Skeletal muscle tissue (tissue), 4 donors: ENCODE results near the gene VAT1L. TPM values are rescaled to one million over a fixed set of nuclear protein-coding genes. Genes with fewer than 3 reads are reported as not detected.

Source experiments
- H3K27ac ChIP-seq: one replicate; pipeline ENCODE4 v1.7.0; 2013; ENCODE audit warnings: mild to moderate bottlenecking, low read depth, low read length, inconsistent platforms
- H3K27me3 ChIP-seq, 3 donors: one replicate each; pipeline ENCODE4 v1.7.0; 2013; ENCODE audit warnings: low read length in 3 of 3; ENCODE audit not compliant: control insufficient read depth in 3 of 3, insufficient read depth in 3 of 3
- H3K36me3 ChIP-seq, 3 donors: one replicate each; pipeline ENCODE4 v1.7.0; 2013; ENCODE audit warnings: low read length in 3 of 3; ENCODE audit not compliant: control insufficient read depth in 3 of 3, insufficient read depth in 3 of 3
- H3K4me1 ChIP-seq, 3 donors: one replicate each; pipeline ENCODE4 v1.7.0; 2013; ENCODE audit warnings: low read length in 3 of 3, mild to moderate bottlenecking in 3 of 3; ENCODE audit not compliant: control insufficient read depth in 3 of 3, insufficient read depth in 3 of 3
- H3K4me3 ChIP-seq, 3 donors: one replicate each; pipeline ENCODE4 v1.7.0; 2013; ENCODE audit warnings: low read length in 3 of 3
- H3K9ac ChIP-seq, 3 donors: one replicate each; pipeline ENCODE4 v1.7.0; 2013; ENCODE audit warnings: low read length in 3 of 3, mild to moderate bottlenecking in 3 of 3, moderate library complexity in 2 of 3, low read depth in 1 of 3
- H3K9me3 ChIP-seq, 3 donors: one replicate each; pipeline ENCODE4 v1.7.0; 2013; ENCODE audit warnings: low read length in 3 of 3; ENCODE audit not compliant: control insufficient read depth in 3 of 3
- total RNA-seq: library from RNA; depleted of rRNA; stranded (reverse); fragments of >200 nt; gene quantifications from one replicate; pipeline ENCODE4 v1.2.3, GENCODE V29; 2014
- donor health status: Osteomylitis.

VAT1L gene
- total RNA-seq, 1 donor from 2014 or later, result 5.2 TPM

DNA sequence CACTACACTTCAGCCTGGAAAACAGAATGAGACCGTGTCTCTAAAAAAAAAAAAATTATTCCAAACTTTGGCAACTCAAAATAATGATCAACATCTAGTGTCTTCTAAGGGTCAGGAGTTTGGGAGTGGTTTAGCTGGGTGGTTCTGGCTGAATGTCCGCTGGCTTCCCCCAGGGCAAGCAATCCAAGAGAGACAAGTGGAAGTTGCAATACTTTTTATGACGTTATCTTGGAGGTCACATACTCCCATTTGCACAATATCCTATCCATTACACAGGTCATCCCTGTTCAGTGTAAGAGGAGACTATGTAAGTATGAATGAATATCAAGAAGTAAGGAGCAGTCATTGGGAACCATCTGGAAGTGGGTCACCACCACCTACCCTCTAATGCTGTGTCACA, 218.8 kb downstream of the VAT1L start:
- H3K9ac ChIP-seq, result no peak overlapping the region
- H3K4me1 ChIP-seq, result peaks cover 0 to 2% (median 0%) of the 10 kb centered on the region in 3 donors
- no peak overlapping the region for H3K27ac ChIP-seq
- H3K9me3 ChIP-seq, result no peaks in the 10 kb centered on the region
- H3K36me3 ChIP-seq, result no peaks in the 10 kb centered on the region
- H3K27me3 ChIP-seq, result peaks cover 0 to 5% (median 0%) of the 10 kb centered on the region in 3 donors
- no peak overlapping the region for H3K4me3 ChIP-seq

DNA sequence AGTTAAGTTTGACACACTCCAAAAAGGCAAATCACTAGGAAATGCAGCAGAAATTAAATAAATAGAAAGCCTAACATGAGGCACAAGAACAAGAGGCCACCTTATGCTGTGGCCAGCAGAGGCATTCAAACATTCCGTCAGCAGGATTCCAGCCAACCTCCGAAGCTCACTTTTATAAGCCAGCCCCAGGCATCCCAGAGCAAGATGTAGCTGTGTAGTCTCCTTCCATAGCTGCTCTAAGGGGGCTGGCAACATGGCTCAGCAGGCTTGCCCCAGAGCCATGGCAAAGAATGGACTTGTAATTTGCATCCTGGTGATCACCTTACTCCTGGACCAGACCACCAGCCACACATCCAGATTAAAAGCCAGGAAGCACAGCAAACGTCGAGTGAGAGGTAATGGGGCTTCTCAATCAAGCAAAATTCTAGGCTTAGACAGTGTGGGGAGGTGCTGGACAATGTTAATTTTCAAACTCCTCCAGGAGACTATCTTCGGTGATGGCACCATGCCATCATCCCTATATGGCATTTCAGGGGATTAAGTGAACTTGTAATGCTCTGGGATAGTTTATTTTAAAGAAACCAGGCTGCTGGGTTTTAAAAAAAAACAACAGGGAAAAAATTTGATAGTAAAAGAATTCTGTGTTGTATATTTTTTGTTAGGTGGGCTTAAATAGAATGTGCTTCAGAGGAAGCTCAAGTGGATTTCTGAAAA, 234.1 kb downstream of the VAT1L start, which contains the start of gene CLEC3A:
Gene CLEC3A, plus strand, starts transcription at position 202 of the 714 bp plus-strand sequence. Its CDS starts 79 bp downstream, at position 281.
- Histone ChIP-seq H3K4me1 (no peaks in the 10 kb centered on the region), H3K9me3 (no peaks in the 10 kb centered on the region), H3K27me3 (peaks cover 0 to 2% (median 0%) of the 10 kb centered on the region in 3 donors), H3K9ac (no peak within 1 kb of the TSS), H3K4me3 (no peak within 1 kb of the TSS), H3K27ac (no peak within 1 kb of the TSS), H3K36me3 (no peaks in the 10 kb centered on the region)

DNA sequence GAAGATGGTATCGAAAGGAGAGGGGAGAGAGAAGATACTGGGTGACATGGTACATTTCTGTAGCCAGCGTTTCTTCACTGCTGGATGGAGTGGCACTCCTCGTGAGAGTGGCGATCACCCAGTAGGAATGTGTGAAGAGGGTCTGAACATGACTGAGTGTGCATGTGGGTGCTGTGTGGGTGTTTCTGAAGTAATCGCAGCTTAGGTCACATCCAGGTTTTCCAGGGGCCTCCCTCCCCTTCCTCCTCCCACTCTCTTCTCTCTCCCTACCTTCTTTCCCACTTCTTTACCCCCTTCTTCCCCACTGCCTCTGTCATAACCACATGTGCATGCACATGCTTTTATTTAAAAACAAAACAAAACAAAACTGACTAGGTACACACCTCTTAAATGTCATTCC, 235.8 kb downstream of the VAT1L start:
- Histone ChIP-seq H3K36me3 (no peaks in the 10 kb centered on the region), H3K9ac (no peak overlapping the region), H3K4me3 (no peak overlapping the region), H3K9me3 (no peaks in the 10 kb centered on the region), H3K27me3 (peaks cover 0 to 2% (median 0%) of the 10 kb centered on the region in 3 donors), H3K27ac (no peak overlapping the region), H3K4me1 (no peaks in the 10 kb centered on the region)

DNA sequence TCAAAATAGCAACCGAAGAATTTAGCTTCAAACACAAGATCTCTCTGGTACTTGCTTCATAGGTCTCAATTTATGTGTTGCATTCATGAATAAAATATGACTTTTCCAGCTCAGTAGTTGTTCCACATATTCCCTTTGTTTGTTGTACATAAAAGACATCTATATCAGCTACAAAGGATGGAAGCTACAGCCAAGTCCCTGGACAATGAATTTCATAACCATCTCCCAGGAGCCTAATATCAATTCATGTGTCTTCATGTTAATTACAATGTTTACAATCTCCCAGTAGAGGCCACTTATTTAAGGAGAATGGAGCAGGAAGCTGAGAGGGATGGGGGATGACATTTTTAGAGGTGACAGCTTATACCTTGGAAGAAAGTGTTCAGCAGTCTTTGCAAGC, 237.3 kb downstream of the VAT1L start:
- H3K4me3 ChIP-seq, result no peak overlapping the region
- peaks cover 0 to 2% (median 0%) of the 10 kb centered on the region in 3 donors for H3K27me3 ChIP-seq
- H3K36me3 ChIP-seq, result no peaks in the 10 kb centered on the region
- no peaks in the 10 kb centered on the region for H3K9me3 ChIP-seq
- no peak overlapping the region for H3K9ac ChIP-seq
- H3K4me1 ChIP-seq, result peaks cover 0 to 3% (median 0%) of the 10 kb centered on the region in 3 donors
- H3K27ac ChIP-seq, result no peak overlapping the region

- Histone ChIP-seq H3K27me3 (peaks cover 0 to 2% (median 0%) of the 10 kb centered on the region in 3 donors), H3K9me3 (no peaks in the 10 kb centered on the region), H3K4me3 (no peak overlapping the region), H3K4me1 (peaks cover 0 to 4% (median 0%) of the 10 kb centered on the region in 3 donors), H3K27ac (no peak overlapping the region), H3K9ac (no peak overlapping the region), H3K36me3 (no peaks in the 10 kb centered on the region)
Observed at GRCh38 chr16:78028018-78028417, 239.7 kb downstream of the VAT1L start.

Other genes starting within 250 kb of the VAT1L start
- 5.7 TPM for gene NUDT7, start 66.0 kb upstream of the VAT1L start, total RNA-seq
- gene CLEC3A, start 234.0 kb downstream of the VAT1L start, total RNA-seq, result not detected